Lower lobe of right lung (tissue), 2 donors: Measurements from ENCODE around the gene KPTN. TPM values are rescaled to one million over a fixed set of nuclear protein-coding genes. Genes with fewer than 3 reads are reported as not detected.

Source experiments
- ATAC-seq, 2 donors: fragments of 200-7000 bp; cut with Tn5 transposase; one replicate each; pipeline ENCODE4 v1.9.1; 2020 to 2022; ENCODE audit warnings: mild to moderate bottlenecking in 2 of 2, moderate library complexity in 2 of 2
- DNase-seq: peaks from one replicate; pipeline ENCODE4 v3.0.0-alpha.2; 2020
- H3K27ac ChIP-seq: fragments of 200-600 bp; one replicate; pipeline ENCODE4 v1.8.0; 2022
- H3K27me3 ChIP-seq: fragments of 200-600 bp; one replicate; pipeline ENCODE4 v1.8.0; 2022; ENCODE audit warnings: low read depth
- H3K36me3 ChIP-seq: fragments of 200-600 bp; one replicate; pipeline ENCODE4 v1.8.0; 2022; ENCODE audit warnings: mild to moderate bottlenecking
- H3K4me1 ChIP-seq: fragments of 200-600 bp; one replicate; pipeline ENCODE4 v1.8.0; 2022
- H3K4me3 ChIP-seq: fragments of 200-600 bp; one replicate; pipeline ENCODE4 v1.8.0; 2022; ENCODE audit warnings: mild to moderate bottlenecking
- H3K9me3 ChIP-seq: fragments of 200-600 bp; one replicate; pipeline ENCODE4 v1.8.0; 2022
- intact Hi-C: fragments of 100-400 bp; cut with DNase I; formaldehyde crosslinking; loops from one replicate; pipeline ENCODE4 v1.11.0; 2022
- total RNA-seq: library from RNA; stranded (reverse); fragmentation: NEBNext Ultra II Directional; extraction: Animal tissue kit (Norgen Biotek cat#: 25700); gene quantifications from one replicate; pipeline ENCODE4 v1.2.1, GENCODE V29; 2021
- TF ChIP-seq, protein P1 (sequence below): fragments of 200-600 bp; IDR thresholded peaks from one replicate; pipeline ENCODE4 v1.8.0; 2022; ENCODE audit warnings: antibody characterized with exemption, mild to moderate bottlenecking
- donor health status: DM: no; HTN: yes; CAD: no; lungs with severe emphysema.

The KPTN gene
- total RNA-seq, 1 donor from 2014 or later = 14.5 TPM

- TF ChIP-seq, protein P1, sequence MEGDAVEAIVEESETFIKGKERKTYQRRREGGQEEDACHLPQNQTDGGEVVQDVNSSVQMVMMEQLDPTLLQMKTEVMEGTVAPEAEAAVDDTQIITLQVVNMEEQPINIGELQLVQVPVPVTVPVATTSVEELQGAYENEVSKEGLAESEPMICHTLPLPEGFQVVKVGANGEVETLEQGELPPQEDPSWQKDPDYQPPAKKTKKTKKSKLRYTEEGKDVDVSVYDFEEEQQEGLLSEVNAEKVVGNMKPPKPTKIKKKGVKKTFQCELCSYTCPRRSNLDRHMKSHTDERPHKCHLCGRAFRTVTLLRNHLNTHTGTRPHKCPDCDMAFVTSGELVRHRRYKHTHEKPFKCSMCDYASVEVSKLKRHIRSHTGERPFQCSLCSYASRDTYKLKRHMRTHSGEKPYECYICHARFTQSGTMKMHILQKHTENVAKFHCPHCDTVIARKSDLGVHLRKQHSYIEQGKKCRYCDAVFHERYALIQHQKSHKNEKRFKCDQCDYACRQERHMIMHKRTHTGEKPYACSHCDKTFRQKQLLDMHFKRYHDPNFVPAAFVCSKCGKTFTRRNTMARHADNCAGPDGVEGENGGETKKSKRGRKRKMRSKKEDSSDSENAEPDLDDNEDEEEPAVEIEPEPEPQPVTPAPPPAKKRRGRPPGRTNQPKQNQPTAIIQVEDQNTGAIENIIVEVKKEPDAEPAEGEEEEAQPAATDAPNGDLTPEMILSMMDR = no peak
- Histone ChIP-seq H3K9me3 (no peaks in the 10 kb centered on the region), H3K4me3 (no peak overlapping the region), H3K4me1 (no peaks in the 10 kb centered on the region), H3K27me3 (peaks cover 28% of the 10 kb centered on the region), H3K27ac (no peak overlapping the region), H3K36me3 (no peaks in the 10 kb centered on the region)
- intact Hi-C loops = no loop called here
- ATAC-seq (peak; percentile 36 to 54), DNase-seq (peak; percentile 75)
These were observed 8.6 kb downstream of the KPTN start for GRCh38 chr19:47475465-47475864.

- peaks cover 45% of the 10 kb centered on the region for H3K27me3 ChIP-seq
- no peak overlapping the region for H3K27ac ChIP-seq
- intact Hi-C loops = no loop called here
These were observed 10.7 kb downstream of the KPTN start for GRCh38 chr19:47473336-47473735.

DNA sequence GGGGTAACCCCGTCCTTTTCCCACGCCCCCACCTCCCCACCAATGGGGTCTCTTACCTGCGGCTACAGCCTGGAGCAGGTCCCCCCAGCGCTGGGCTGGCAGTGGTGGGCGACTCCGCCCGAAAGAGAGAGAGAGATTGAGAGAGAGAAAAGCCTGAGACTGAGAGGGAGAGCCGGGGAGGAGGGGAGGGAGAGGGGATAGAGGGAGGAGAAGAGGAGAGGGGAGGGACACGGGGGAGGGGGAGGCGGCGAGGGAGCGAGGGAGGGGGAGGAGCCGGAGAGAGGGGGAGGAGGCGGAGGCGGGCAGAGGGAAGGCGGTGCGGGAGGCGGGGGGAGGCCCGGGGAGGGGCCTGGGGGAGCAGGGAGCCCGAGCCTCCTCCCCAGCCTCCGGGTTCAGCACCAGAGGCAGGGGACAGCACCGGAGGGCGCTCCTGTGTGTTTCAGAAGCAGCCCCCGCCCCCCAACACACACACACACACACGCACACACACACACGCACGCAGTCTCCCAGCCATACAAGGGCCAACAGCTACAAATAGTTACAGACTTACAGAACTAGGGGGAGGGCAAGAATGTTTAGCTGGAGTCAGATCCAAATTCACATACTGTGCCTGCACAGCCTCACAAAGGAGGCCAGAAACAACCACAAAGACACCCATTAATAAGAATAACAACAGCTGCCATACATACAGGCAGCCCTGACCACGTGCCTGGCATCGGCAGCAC is 12.1 kb downstream of the KPTN start, which contains the start of gene SLC8A2:
SLC8A2 (minus strand) TSS at position 161 of the 725 bp plus-strand sequence. CDS start 5,490 bp downstream, outside the sequence.
- H3K27me3 ChIP-seq = peaks cover 46% of the 10 kb centered on the region
- TF ChIP-seq, protein P1 = no peak
- H3K27ac ChIP-seq = no peak within 1 kb of the TSS
- H3K4me1 ChIP-seq = no peaks in the 10 kb centered on the region
- no peaks in the 10 kb centered on the region for H3K36me3 ChIP-seq
- peak; percentile 31 to 55 for ATAC-seq
- no peaks in the 10 kb centered on the region for H3K9me3 ChIP-seq
- intact Hi-C loops = no loop called here
- no peak within 1 kb of the TSS for H3K4me3 ChIP-seq
- no peak for DNase-seq

More at GRCh38 chr19:47473336-47473735, 10.7 kb downstream of the KPTN start:
- no peaks in the 10 kb centered on the region for H3K36me3 ChIP-seq
- DNase-seq (no peak), ATAC-seq (no peak)
- H3K4me1 ChIP-seq = no peaks in the 10 kb centered on the region
- no peak overlapping the region for H3K4me3 ChIP-seq
- TF ChIP-seq, protein P1 = no peak
- H3K9me3 ChIP-seq = no peaks in the 10 kb centered on the region

- no peak for ATAC-seq
- no peak overlapping the region for H3K4me3 ChIP-seq
These were observed 12.7 kb downstream of the KPTN start for GRCh38 chr19:47471381-47471732.

DNA sequence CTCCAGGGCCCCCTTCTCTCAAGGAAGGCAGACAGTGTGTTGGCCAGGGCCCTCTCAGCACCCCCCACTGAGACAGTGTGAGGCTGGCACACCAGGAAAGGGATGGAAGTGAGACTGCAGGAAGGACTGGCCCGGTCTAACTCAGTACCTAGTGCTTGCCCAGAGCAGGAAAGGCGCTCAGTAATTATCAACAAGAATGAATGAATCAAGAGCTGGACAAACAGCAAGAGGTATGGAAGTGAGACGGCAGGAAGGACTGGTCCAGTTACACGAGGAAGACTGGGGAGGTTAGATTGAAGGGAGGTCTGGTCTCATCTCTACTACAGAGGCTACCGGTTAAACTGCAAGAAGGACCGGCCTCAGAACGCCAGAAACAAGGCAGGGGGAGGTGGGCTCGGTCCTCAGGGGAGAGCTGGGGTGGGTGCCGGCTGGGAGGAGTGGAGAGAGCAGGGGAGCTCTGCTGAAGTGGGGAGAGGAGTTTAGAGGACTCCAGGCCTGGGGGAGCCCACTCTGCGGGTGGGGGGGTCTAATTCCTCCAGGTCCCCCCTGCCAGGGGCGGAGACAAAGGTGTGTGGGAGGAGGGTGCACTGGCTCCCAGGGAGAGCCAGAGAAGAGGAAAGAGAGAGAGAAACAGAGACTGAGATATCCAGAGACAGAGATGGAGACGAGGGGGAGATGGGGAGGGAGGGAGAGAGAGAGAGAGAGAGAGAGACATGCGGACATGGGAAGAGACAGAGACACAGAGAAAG is 13.4 kb downstream of the KPTN start:
- intact Hi-C loops = no loop called here
- ATAC-seq = no peak
- no peaks in the 10 kb centered on the region for H3K4me1 ChIP-seq
- no peaks in the 10 kb centered on the region for H3K36me3 ChIP-seq
- no peak for DNase-seq
- peaks cover 53% of the 10 kb centered on the region for H3K27me3 ChIP-seq
- TF ChIP-seq, protein P1 = no peak
- H3K9me3 ChIP-seq = no peaks in the 10 kb centered on the region
- H3K4me3 ChIP-seq = no peak overlapping the region
- H3K27ac ChIP-seq = no peak overlapping the region

More at GRCh38 chr19:47471381-47471732, 12.7 kb downstream of the KPTN start:
- TF ChIP-seq, protein P1 = no peak
- Histone ChIP-seq H3K27me3 (peaks cover 48% of the 10 kb centered on the region), H3K9me3 (no peaks in the 10 kb centered on the region), H3K4me1 (no peaks in the 10 kb centered on the region), H3K27ac (no peak overlapping the region), H3K36me3 (no peaks in the 10 kb centered on the region)
- intact Hi-C loops = no loop called here
- DNase-seq = no peak
